ENCODE results near the gene ZNF274. TPM values are rescaled to one million over a fixed set of nuclear protein-coding genes. Genes with fewer than 3 reads are reported as not detected.

ZNF274 gene
- total RNA-seq, 2 experiments from 2014 or later, result 36.2 to 36.4 TPM

DNA sequence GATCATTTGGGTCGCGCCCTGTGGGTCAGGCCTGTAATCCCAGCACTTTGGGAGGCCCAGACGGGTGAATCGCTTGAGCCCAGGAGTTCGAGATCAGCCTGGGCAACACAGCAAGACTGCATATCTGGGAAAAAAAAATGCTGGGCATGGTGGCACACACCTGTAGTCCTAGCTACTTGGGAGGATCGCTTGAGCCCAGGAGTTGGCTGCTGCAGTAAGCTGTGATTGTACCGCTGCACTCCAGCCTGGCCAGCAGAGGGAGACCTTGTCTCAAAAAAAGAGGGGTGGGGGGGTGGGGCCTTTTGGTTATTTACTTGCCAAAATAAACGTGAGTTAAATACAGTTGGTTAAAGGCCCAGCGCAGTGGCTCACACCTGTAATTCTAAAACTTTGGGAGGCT is 36.0 kb downstream of the ZNF274 start:
- no peaks in the 10 kb centered on the region for H4K20me1 ChIP-seq (ENCODE audit: insufficient read depth, low read length)
- no peak overlapping the region for H3K4me2 ChIP-seq (ENCODE audit: low read length)
- H3K36me3 ChIP-seq (ENCODE audit: insufficient read depth, low read length), result peaks cover 8% of the 10 kb centered on the region
- no peaks in the 10 kb centered on the region for H3K79me2 ChIP-seq (ENCODE audit: insufficient read depth, low read depth, low read length)
- DNase-seq (ENCODE audit: low spot score), result peak; percentile 54
- POLR2A ChIA-PET, result interaction anchor here (0.6 kb wide), 1 partner anchor 9 kb away, joined by 3 read pairs; no protein-coding TSS in a partner anchor
- BruUV-seq (replicated peaks), result no TSS peak
- no peaks in the 10 kb centered on the region for H3K9me2 ChIP-seq (ENCODE audit: insufficient read depth, low read length)
- TF ChIP-seq EZH2phosphoT487 (IDR thresholded peaks at IDR 0.05; ENCODE audit: borderline replicate concordance, low read depth, low read length), result no peak
- peak; percentile 67 for TF ChIP-seq CTCF (conservative IDR thresholded peaks at IDR 0.05; ENCODE audit: low read length)
- H2AFZ ChIP-seq (ENCODE audit: low read length), result no peak overlapping the region
- intact Hi-C loops (cut with micrococcal nuclease; ENCODE audit: unreplicated experiment), result loop anchor here (2.0 kb wide), 2 partner anchors 248 to 300 kb away; partner anchors contain the start of genes ZBTB45 and ZNF324
- H3K4me3 ChIP-seq (ENCODE audit: low read depth, low read length, poor library complexity, severe bottlenecking), result no peak overlapping the region
- H3K9me3 ChIP-seq (ENCODE audit: low read length), result no peaks in the 10 kb centered on the region
- CTCF ChIA-PET (ENCODE audit: unreplicated experiment), result no interaction called here
- H3K4me1 ChIP-seq (ENCODE audit: insufficient read depth, low read length, poor library complexity, severe bottlenecking), result no peaks in the 10 kb centered on the region
- H3K27ac ChIP-seq (ENCODE audit: low read depth, low read length, poor library complexity, severe bottlenecking), result no peak overlapping the region

DNA sequence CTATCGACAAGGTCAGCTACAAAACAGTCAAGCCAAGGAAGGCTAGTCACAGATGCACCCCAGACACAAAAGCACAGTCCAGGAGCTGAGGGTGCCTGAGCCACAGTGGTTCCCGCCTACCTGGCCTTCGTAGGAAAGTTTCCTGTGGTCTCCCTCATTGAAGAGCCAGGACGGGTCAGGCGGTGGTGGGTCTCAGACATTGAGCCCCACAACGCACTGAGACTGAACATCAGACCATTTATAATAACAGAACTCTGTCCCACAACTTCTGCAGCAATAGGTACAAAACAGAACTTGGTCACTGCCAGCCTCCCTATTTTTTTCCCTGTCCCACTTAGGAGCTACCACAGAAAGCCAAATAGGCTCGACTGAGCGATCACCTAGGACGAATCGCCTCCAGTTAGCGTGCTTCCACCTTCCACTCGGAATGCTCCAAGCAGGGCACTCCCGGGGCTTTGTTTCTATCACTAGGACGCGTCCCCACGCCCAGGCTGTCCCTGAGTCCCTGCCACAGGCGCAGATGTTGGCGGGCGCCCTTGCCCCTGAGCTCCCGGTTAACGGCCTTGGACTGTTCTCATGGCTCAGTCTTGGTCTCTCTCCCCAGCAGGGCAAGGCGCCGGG is 45.2 kb downstream of the ZNF274 start:
- H4K20me1 ChIP-seq (ENCODE audit: insufficient read depth, low read length), result no peaks in the 10 kb centered on the region
- H3K9me3 ChIP-seq (ENCODE audit: low read length), result peaks cover 4% of the 10 kb centered on the region; the same call in 1 of the 2 replicates
- peak overlapping the region; percentile 42 for H3K27ac ChIP-seq (ENCODE audit: low read depth, low read length, poor library complexity, severe bottlenecking)
- peak overlapping the region; percentile 85 for H2AFZ ChIP-seq (ENCODE audit: low read length)
- no peaks in the 10 kb centered on the region for H3K9me2 ChIP-seq (ENCODE audit: insufficient read depth, low read length)
- H3K4me2 ChIP-seq (ENCODE audit: low read length), result peak overlapping the region; percentile 65
- ChIA-PET CTCF (ENCODE audit: unreplicated experiment) (no interaction called here), POLR2A (interaction anchor here (0.6 to 1.0 kb wide), 3 partner anchors 9 to 37 kb away, joined by 3 read pairs; no protein-coding TSS in a partner anchor)
- peaks cover 35% of the 10 kb centered on the region for H3K36me3 ChIP-seq (ENCODE audit: insufficient read depth, low read length)
- H3K4me1 ChIP-seq (ENCODE audit: insufficient read depth, low read length, poor library complexity, severe bottlenecking), result no peaks in the 10 kb centered on the region
- no peak for DNase-seq (ENCODE audit: low spot score)
- H3K4me3 ChIP-seq (ENCODE audit: low read depth, low read length, poor library complexity, severe bottlenecking), result peak overlapping the region; percentile 72
- no peaks in the 10 kb centered on the region for H3K79me2 ChIP-seq (ENCODE audit: insufficient read depth, low read depth, low read length)
- intact Hi-C loops (cut with micrococcal nuclease; ENCODE audit: unreplicated experiment), result loop anchor here (2.0 kb wide), 1 partner anchor 77 kb away; the partner anchor contains the start of gene ERVK3-1
- TF ChIP-seq EZH2phosphoT487 (IDR thresholded peaks at IDR 0.05; ENCODE audit: borderline replicate concordance, low read depth, low read length) (no peak), CTCF (conservative IDR thresholded peaks at IDR 0.05; ENCODE audit: low read length) (no peak)
- BruUV-seq (replicated peaks), result TSS peak; percentile 93

Measured in OCI-LY7 (cell line).